NCI-H1092 treated with DMSO at 0.1 percent for 48 hours (cell line): ENCODE measurements around the gene KRTAP4-6.
"Not testable (repeated sequence)": the region's sequence is repeated elsewhere in the genome, so short reads cannot be mapped to it uniquely, and the experiment has no call there.

ENCODE experiments used
- DNase-seq: peaks from one replicate; lab custom pipeline; 2025; lab: John Stamatoyannopoulos, UW

The KRTAP4-6 gene

DNA sequence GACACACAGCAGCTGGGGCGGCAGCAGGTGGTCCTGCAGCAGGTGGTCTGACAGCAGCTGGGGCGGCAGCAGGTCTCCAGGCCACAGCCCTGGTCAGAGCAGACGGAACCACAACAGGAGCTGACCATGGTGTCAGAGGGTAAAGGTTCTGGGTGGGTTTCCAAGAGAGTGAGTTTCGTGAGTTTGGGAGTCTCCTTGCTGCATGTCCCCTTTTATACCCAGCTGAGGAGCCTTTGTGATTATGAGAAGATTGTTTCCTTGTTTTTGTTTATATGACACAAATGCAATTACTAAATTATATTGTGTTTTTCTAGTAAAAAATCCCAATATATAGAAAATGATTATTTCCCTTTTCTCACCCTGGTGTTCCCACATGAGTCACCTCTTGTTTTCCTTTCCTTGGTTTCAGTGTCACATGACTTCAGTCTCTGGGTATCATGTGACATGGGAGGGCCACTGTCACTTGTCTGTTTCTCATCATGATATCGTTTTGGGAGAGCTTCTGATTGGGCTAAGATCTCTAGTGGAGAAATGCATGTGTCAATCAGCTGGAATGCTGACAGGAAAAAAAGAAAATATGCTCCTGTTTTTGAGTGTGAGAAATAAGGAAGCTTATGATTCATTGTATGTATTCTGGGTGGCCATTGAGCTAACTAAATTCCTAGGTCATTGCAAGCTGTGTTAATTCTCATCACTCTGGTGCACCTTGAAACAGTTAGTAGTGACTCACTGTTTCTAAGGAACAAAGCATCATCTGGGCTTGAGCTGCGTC lies at the start of gene KRTAP4-6:
Gene KRTAP4-6, minus strand, starts transcription at position 185 of the 772 bp plus-strand sequence. Its CDS starts 57 bp downstream, at position 128.
- no peak for DNase-seq

- DNase-seq: not testable (repeated sequence)
Measured at GRCh38 chr17:41189837-41190318, 49.5 kb upstream of the KRTAP4-6 start, which contains the start of gene KRTAP9-1. KRTAP9-1 (plus strand) TSS chr17:41189887; CDS start chr17:41189887, 0 bp downstream.

DNA sequence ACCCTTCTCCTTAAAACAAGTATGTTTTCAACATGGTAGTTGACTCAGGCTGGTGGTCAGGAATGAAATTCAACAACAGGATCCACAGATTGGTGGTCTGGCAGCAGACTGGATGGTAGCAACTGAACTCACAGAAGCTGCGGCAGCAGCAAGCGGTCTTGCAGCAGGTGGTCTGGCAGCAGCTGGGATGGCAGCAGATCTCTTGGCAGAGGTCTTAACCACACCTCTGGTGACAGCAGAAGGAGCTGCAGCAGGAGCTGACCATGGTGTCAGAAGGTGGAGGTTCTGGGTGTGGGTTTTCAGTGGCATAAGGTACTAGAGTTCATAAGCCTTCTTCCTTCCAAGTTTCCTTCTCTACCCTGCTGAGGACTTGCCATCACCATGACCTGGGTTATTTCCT lies 46.5 kb upstream of the KRTAP4-6 start:
- DNase-seq: no peak

DNA sequence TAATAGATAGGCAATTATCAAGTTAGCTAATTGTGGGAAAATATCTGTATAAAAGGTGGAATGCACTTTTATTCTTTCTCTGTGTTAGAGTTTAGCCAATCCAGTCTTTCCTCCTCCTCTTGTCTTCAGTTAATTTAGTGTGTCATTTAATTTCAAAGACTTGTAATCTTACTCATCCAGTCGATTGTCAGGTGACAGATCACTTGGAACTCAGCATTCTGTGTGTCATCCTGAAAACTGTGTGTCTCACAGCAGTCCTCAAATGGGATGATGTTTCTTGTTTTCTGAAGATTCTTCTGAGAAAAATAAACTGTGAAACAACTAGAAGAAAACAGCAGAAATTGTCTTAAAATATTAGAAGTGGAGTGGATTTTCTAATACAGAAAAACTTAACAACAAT lies 44.7 kb upstream of the KRTAP4-6 start:
- no peak for DNase-seq

DNA sequence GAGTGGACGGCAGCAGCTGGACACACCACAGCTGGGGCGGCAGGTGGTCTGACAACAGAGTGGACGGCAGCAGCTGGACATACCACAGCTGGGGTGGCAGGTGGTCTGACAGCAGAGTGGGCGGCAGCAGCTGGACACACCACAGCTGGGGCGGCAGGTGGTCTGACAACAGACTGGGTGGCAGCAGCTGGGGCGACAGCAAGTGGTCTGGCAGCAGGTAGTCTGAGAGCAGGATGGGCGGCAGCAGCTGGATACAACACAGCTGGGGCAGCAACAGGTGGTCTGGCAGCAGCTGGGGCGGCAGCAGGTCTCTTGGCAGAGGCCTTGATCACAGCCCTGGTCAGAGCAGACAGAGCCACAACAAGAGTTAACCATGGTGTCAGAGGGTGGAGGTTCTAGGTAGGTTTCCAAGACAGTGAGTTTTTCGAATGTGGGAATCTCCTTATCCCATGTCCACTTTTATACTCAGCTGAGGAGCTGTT lies 44.2 kb upstream of the KRTAP4-6 start, which contains the start of gene KRTAP4-1:
Gene KRTAP4-1, minus strand, starts transcription at position 432 of the 482 bp plus-strand sequence. Its CDS starts 57 bp downstream, at position 375.
- DNase-seq: no peak

GRCh38 chr17:41178843-41179616 lies 38.7 kb upstream of the KRTAP4-6 start:
- DNase-seq: no peak

DNA sequence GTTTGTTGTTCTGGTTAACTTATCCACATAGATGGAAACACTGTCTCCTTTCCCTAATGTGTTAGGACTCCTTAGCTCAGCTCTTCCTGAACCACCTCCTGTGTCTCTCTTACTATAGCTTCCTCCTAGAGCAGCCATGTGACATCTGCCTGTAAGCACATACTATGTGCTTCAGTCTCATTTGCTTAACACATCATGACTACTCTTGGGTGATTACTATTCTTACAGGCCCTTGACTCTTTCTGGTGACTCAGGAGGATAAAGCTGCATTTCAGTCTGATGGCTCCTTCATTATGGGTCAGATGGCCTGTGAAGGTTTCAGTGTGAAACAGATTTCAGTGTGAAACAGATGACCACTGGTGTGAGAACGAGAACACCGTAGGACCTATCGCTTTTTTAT lies 38.0 kb upstream of the KRTAP4-6 start:
- no peak for DNase-seq

- DNase-seq: no peak
Measured at GRCh38 chr17:41177727-41178271, 37.5 kb upstream of the KRTAP4-6 start, which contains the start of gene KRTAP4-2. KRTAP4-2 (minus strand) TSS chr17:41178221; CDS start chr17:41178164, 57 bp downstream.

- no peak for DNase-seq
Measured at GRCh38 chr17:41176744-41177387, 36.5 kb upstream of the KRTAP4-6 start.

GRCh38 chr17:41171886-41172285 lies 31.5 kb upstream of the KRTAP4-6 start:
- DNase-seq: no peak

DNA sequence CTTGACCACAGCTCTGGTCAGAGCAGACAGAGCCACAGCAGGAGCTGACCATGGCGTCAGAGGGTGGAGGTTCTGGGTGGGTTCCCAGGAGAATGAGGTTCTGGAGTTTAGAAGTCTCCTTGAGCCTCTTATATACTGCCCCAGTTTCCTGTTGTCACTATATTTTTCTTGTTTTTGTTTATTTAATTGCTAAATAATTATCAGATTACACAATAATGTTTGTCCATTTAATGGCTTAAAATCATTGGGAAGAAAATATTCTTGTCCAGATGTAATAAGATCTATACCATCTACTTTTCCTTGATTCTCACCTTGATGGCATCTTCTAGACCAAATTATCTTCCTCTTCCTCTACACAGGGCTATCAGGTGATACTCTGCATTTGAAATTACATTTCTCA lies 27.8 kb upstream of the KRTAP4-6 start, which contains the start of gene KRTAP4-3:
Gene KRTAP4-3, minus strand, starts transcription at position 101 of the 400 bp plus-strand sequence. Its CDS starts 49 bp downstream, at position 52.
- DNase-seq: no peak

DNA sequence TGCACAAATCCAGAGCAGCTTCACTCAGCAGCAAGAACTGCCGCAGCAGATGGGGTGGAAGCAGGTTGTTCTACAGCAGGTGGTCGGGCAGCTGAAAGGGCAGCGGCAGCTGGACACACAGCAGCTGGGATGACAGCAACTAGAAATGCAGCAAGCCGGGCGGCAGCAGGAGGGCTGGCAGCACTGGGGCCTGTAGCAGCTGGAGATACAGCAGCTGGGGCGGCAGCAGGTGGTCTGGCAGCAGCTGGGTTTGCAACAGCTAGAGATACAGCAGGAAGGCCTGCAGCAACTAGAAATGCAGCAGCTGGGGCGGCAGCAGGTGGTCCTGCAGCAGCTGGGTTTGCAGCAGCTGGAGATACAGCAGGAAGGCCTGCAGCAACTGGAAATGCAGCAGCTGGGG lies 27.2 kb upstream of the KRTAP4-6 start:
- DNase-seq: no peak

DNA sequence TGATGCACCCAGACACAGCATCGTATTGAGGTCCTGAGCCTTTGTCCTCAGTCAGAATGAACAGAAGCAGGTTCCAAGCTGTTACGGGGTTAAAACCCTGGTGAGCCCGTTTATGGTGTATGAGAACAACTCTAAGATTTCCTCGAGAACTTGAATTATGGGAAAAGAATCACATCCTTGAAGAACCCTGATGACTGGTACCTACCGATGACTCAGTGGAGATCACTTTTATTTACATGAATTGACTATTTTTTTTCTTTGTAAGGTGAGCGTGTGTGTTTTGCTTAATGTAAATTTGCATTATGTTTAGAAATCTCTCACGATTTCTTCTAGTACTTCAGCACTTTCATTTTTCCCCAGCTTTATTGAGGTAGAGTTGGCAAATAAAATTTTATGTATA lies 23.5 kb upstream of the KRTAP4-6 start:
- no peak for DNase-seq

DNA sequence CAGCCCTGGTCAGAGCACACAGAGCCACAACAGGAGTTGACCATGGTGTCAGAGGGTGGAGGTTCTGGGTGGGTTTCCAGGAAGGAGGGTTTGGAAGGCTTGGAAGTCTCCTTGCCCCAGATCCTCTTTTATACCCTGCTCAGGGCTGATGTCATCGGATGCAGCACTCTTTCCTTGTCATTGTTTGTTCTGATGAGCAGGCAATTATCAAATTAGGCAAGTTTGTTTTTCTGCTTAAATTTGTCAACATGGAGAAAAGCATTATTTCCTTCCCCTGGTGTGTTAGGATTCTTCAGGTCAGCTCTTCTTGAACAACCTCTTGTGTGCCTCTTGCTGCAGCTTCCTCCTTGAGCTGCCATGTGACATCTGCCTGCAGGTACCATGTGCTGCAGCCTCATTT lies 20.3 kb upstream of the KRTAP4-6 start, which contains the start of gene KRTAP4-4:
Gene KRTAP4-4, minus strand, starts transcription at position 101 of the 400 bp plus-strand sequence. Its CDS starts 57 bp downstream, at position 44.
- DNase-seq: no peak

- DNase-seq: not testable (repeated sequence)
Measured at GRCh38 chr17:41160190-41160589, 19.8 kb upstream of the KRTAP4-6 start.

- DNase-seq: no peak
Measured at GRCh38 chr17:41153856-41154255, 13.5 kb upstream of the KRTAP4-6 start.

GRCh38 chr17:41151525-41151924 lies 11.2 kb upstream of the KRTAP4-6 start:
- no peak for DNase-seq

GRCh38 chr17:41150026-41150425 lies 9.7 kb upstream of the KRTAP4-6 start:
- DNase-seq: no peak

GRCh38 chr17:41149652-41149985 lies 9.3 kb upstream of the KRTAP4-6 start, which contains the start of gene KRTAP4-5:
KRTAP4-5 (minus strand) TSS chr17:41149825; CDS start chr17:41149767, 58 bp downstream.
- no peak for DNase-seq

DNA sequence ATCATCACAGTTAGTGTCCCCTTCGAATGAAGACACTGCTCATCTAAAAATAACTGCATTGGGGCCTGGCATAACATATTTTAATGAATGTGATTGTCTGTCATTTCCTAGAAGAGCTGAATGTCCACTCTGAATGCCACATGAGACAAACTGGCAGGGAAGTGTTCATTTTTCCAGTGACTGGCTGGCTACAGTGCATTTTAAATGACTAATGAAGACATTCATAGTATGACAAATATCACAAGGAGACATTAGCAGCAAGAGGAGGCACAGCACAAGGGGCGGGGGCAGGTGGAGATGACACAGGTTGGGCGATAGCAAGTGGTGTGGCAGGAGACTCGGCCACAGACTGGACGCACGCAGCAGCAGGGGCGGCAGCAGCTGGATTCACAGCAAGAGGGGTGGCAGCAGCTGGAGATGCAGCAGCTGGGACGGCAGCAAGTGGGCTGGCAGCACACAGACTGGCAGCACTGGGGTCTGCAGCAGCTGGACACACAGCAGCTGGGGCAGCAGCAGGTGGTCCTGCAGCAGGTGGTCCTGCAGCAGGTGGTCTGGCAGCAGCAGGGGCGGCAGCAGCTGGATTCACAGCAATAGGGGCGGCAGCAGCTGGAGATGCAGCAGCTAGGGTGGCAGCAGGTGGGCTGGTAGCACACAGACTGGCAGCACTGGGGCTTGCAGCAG lies 8.8 kb upstream of the KRTAP4-6 start:
- not testable (repeated sequence) for DNase-seq
